Kidney (tissue), 14 donors: Measurements from ENCODE around the gene ITGA5. TPM values are rescaled to one million over a fixed set of nuclear protein-coding genes. Genes with fewer than 3 reads are reported as not detected.

Experiments used
- DNase-seq, 5 donors: peaks; one replicate each; pipeline ENCODE4 v3.0.0-alpha.2; 2013 to 2020
- FAIRE-seq: peaks from 2 replicates; lab custom pipeline; 2012; peaks lifted over from hg19 to GRCh38; lab: Jason Lieb, UNC
- H3K27ac ChIP-seq, 2 donors: one replicate each; pipeline ENCODE4 v1.7.0; 2013; ENCODE audit warnings: low read depth in 2 of 2, low read length in 2 of 2, inconsistent platforms in 1 of 2
- H3K27me3 ChIP-seq: one replicate; pipeline ENCODE4 v1.7.1; 2013; ENCODE audit warnings: low read length, inconsistent platforms; ENCODE audit not compliant: control insufficient read depth, insufficient read depth
- H3K36me3 ChIP-seq, 3 donors: one replicate each; pipeline versions ENCODE4 v1.7.0 to v1.7.1; 2013; ENCODE audit warnings: low read length in 3 of 3, control low read depth in 1 of 3, inconsistent platforms in 1 of 3; ENCODE audit not compliant: insufficient read depth in 3 of 3, control insufficient read depth in 2 of 3
- H3K4me1 ChIP-seq, 3 donors: one replicate each; pipeline versions ENCODE4 v1.7.0 to v1.7.1; 2013; ENCODE audit warnings: low read length in 3 of 3, inconsistent platforms in 1 of 3, low read depth in 1 of 3; ENCODE audit not compliant: control insufficient read depth in 2 of 3, insufficient read depth in 2 of 3
- H3K4me3 ChIP-seq, 3 donors: one replicate each; pipeline versions ENCODE4 v1.7.0 to v1.8.1; 2013; ENCODE audit warnings: low read length in 3 of 3, control low read depth in 1 of 3, inconsistent platforms in 1 of 3
- H3K9ac ChIP-seq, 3 donors: one replicate each; pipeline versions ENCODE4 v1.7.0 to v1.7.1; 2013; ENCODE audit warnings: low read length in 3 of 3, control low read depth in 1 of 3, inconsistent platforms in 1 of 3
- H3K9me3 ChIP-seq, 3 donors: one replicate each; pipeline versions ENCODE4 v1.7.0 to v1.7.1; 2013; ENCODE audit warnings: low read length in 3 of 3, control low read depth in 1 of 3, inconsistent platforms in 1 of 3; ENCODE audit not compliant: control insufficient read depth in 2 of 3, insufficient read depth in 1 of 3
- CTCF ChIP-seq: IDR thresholded peaks from 3 replicates; pipeline ENCODE4 v1.5.1; 2012; ENCODE audit warnings: mild to moderate bottlenecking, moderate library complexity, borderline replicate concordance; ENCODE audit not compliant: insufficient read depth; ENCODE audit errors: extremely low read depth
- intact Hi-C: fragments of 100-400 bp; cut with DNase I; formaldehyde crosslinking; loops from one replicate; pipeline ENCODE4 v1.11.1; 2022
- polyA plus RNA-seq: library from polyadenylated mRNA; stranded (reverse); fragments of 350-450 nt; fragmentation: Illumina TruSeq; extraction: RNeasy Lipid Tissue Mini Kit (QIAGEN cat#74804); gene quantifications from one replicate; pipeline ENCODE4 v1.2.3, GENCODE V29; 2014; ENCODE audit warnings: low read depth, low replicate concordance; ENCODE audit not compliant: insufficient read depth
- total RNA-seq: library from RNA; stranded (reverse); fragmentation: NEBNext Ultra II Directional; extraction: Animal tissue kit (Norgen Biotek cat#: 25700); gene quantifications from one replicate; pipeline ENCODE4 v1.2.1, GENCODE V29; 2021
- donor health status: control.
- donor health status: control.
- donor health status: control.
- donor health status: control.
- donor health status: control.
- donor health status: DM: yes; HTN: yes; CAD: no.
- donor health status: Normal renal cell carcinoma (clear cell type).

The ITGA5 gene
- total and polyA plus RNA-seq, 2 donors from 2014 or later: 11.4 to 65.6 TPM

- Histone ChIP-seq H3K4me1 (peaks cover 2 to 18% (median 9%) of the 10 kb centered on the region in 3 donors), H3K9me3 (no peaks in the 10 kb centered on the region), H3K36me3 (no peaks in the 10 kb centered on the region), H3K9ac (peak overlapping the region; percentile 64 to 94 (median 72)), H3K27me3 (no peaks in the 10 kb centered on the region), H3K27ac (peak overlapping the region; percentile 77 to 89), H3K4me3 (peak overlapping the region; percentile 74 to 92 (median 83))
- FAIRE-seq (peak; percentile 55), DNase-seq (peak; percentile 98 to 100 (median 99))
- intact Hi-C loops: loop anchor here (10.0 kb wide), 1 partner anchor 64 kb away; no protein-coding TSS in a partner anchor
- TF ChIP-seq CTCF: no peak
Observed at GRCh38 chr12:54358945-54359761, 59.9 kb downstream of the ITGA5 start.

- intact Hi-C loops: loop anchor here (10.0 kb wide), 1 partner anchor 64 kb away; no protein-coding TSS in a partner anchor
- no peak for TF ChIP-seq CTCF
- FAIRE-seq (no peak), DNase-seq (peak in 4 of 5 donors; percentile 53 to 73 (median 71))
- H3K27ac ChIP-seq: peak overlapping the region; percentile 64 to 89
- H3K36me3 ChIP-seq: no peaks in the 10 kb centered on the region
- H3K9ac ChIP-seq: peak overlapping the region; percentile 64 to 94 (median 72)
- peak overlapping the region; percentile 71 to 92 (median 83) for H3K4me3 ChIP-seq
- H3K4me1 ChIP-seq: peaks cover 5 to 23% (median 9%) of the 10 kb centered on the region in 3 donors
- no peaks in the 10 kb centered on the region for H3K27me3 ChIP-seq
- no peaks in the 10 kb centered on the region for H3K9me3 ChIP-seq
Observed at GRCh38 chr12:54358191-54358944, 60.7 kb downstream of the ITGA5 start.

GRCh38 chr12:54357506-54358190, 61.4 kb downstream of the ITGA5 start:
- H3K27me3 ChIP-seq: no peaks in the 10 kb centered on the region
- FAIRE-seq (no peak), DNase-seq (peak in 1 of 5 donors; percentile 62)
- H3K9ac ChIP-seq: no peak overlapping the region
- peaks cover 10 to 28% (median 12%) of the 10 kb centered on the region in 3 donors for H3K4me1 ChIP-seq
- no peak for TF ChIP-seq CTCF
- intact Hi-C loops: loop anchor here (10.0 kb wide), 1 partner anchor 63 kb away; no protein-coding TSS in a partner anchor
- no peaks in the 10 kb centered on the region for H3K36me3 ChIP-seq
- no peak overlapping the region for H3K4me3 ChIP-seq
- no peaks in the 10 kb centered on the region for H3K9me3 ChIP-seq
- H3K27ac ChIP-seq: no peak overlapping the region
